ENCODE data around the gene LY6G6F.
A peak's percentile ranks its signal among the peaks of the same experiment; 100 is the strongest.
"Not testable (repeated sequence)": the region's sequence is repeated elsewhere in the genome, so short reads cannot be mapped to it uniquely, and the experiment has no call there.

The LY6G6F gene

DNA sequence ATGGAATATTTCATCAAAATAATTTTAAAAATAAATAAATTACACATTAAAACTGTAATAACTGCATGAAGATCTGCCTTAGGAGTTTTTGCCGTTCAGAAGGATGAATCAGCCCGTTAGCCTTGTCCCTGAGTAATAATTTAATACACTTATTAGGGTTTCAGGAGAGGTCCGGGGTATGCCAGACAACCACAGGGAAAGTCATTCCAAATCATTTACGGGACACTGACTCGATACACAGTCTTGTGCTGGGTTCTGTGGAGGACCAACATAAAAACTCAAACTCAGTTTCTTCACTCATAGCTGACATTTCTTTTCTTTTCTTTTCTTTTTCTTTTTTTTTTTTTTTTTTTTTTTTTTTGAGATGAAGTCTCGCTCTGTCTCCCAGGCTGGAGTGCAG is 735 bp upstream of the LY6G6F start:
- no peak overlapping the region for H3K4me3 ChIP-seq (ENCODE audit: low read length)
- DNase-seq (ENCODE audit: low read depth) = no peak
- TF ChIP-seq, protein P1, sequence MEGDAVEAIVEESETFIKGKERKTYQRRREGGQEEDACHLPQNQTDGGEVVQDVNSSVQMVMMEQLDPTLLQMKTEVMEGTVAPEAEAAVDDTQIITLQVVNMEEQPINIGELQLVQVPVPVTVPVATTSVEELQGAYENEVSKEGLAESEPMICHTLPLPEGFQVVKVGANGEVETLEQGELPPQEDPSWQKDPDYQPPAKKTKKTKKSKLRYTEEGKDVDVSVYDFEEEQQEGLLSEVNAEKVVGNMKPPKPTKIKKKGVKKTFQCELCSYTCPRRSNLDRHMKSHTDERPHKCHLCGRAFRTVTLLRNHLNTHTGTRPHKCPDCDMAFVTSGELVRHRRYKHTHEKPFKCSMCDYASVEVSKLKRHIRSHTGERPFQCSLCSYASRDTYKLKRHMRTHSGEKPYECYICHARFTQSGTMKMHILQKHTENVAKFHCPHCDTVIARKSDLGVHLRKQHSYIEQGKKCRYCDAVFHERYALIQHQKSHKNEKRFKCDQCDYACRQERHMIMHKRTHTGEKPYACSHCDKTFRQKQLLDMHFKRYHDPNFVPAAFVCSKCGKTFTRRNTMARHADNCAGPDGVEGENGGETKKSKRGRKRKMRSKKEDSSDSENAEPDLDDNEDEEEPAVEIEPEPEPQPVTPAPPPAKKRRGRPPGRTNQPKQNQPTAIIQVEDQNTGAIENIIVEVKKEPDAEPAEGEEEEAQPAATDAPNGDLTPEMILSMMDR (IDR thresholded peaks at IDR 0.05; ENCODE audit: insufficient read depth, low read depth, low read length, missing control alignments) = no peak

DNA sequence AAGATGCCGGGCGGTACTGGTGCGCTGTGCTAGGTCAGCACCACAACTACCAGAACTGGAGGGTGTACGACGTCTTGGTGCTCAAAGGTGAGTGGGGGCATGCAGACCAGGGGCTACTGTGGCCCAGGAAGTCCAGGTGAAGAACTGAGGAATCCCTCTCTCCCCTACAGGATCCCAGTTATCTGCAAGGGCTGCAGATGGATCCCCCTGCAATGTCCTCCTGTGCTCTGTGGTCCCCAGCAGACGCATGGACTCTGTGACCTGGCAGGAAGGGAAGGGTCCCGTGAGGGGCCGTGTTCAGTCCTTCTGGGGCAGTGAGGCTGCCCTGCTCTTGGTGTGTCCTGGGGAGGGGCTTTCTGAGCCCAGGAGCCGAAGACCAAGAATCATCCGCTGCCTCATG is 1.0 kb downstream of the LY6G6F start:
- no peak overlapping the region for H3K4me3 ChIP-seq (ENCODE audit: low read length)
- TF ChIP-seq, protein P1 (IDR thresholded peaks at IDR 0.05; ENCODE audit: insufficient read depth, low read depth, low read length, missing control alignments) = no peak
- no peak for DNase-seq (ENCODE audit: low read depth)

DNA sequence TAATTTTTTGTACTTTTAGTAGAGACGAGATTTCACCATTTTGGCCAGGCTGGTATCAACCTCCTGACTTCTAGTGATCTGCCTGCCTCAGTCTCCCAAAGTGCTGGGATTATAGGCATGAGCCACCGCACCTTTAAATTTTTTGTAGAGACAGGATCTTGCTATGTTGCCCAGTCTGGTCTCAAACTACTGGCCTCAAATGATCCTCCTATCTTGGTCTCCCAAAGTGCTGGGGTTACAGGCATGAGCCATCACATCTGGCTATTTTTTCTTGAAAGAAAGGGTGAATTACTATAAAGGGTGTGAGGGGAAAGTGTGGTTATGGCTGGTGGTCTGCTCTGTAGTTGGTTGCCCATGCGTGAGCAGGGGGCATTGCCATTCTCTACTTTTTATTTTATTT is 1.6 kb downstream of the LY6G6F start:
- TF ChIP-seq, protein P1 (IDR thresholded peaks at IDR 0.05; ENCODE audit: insufficient read depth, low read depth, low read length, missing control alignments) = no peak
- no peak for DNase-seq (ENCODE audit: low read depth)
- no peak overlapping the region for H3K4me3 ChIP-seq (ENCODE audit: low read length)

DNA sequence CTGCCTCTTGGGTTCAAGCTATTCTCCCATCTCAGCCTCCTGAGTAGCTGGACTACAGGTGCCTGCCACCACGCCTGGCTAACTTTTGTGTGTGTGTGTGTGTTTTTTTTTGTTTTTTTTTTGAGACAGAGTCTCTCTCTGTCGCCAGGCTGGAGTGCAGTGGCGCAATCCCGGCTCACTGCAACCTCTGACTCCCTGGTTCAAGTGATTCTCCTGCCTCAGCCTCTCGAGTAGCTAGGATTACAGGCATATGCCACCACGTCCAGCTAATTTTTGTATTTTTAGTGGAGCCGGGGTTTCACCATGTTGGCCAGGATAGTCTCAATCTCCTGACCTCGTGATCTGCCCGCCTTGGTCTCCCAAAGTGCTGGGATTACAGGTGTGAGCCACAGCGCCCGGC is 2.5 kb downstream of the LY6G6F start:
- H3K4me3 ChIP-seq (ENCODE audit: low read length); DNase-seq (ENCODE audit: low read depth): not testable (repeated sequence)

DNA sequence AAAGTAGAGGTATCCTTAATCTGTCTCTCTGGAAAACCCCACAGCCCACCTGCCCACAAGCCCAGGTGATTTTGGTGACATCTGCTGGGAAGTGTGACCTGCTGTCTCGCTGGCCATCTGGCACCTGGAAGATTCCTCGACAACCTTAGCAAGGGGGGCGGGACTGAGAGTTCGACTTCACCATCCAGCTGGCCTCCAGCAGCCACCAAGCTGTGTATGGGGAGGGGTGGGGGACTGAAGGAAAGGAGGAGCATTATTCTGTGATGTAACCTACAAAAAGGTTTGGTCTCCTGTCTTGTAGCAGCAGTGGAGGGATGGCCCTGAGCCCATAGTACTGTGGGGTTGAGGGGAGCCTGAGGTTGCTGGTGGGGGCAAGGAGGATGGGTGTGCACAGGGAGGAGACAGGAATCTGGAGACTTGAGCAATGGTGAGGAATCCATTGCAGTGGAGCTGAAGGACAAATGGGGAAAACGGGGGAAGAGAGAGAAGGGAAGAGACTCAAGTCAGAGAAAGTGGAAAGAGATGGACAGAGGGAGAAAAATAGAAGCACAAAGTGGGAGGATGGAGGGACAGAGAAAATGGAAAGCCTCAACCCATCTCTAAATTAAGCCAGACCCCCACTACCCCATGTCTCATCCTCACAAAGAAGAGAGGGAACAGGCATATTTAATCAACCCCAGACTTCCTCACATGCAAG is 4.0 kb downstream of the LY6G6F start:
- no peak overlapping the region for H3K4me3 ChIP-seq (ENCODE audit: low read length)
- DNase-seq (ENCODE audit: low read depth) = no peak
- TF ChIP-seq, protein P1 (IDR thresholded peaks at IDR 0.05; ENCODE audit: insufficient read depth, low read depth, low read length, missing control alignments) = no peak

DNA sequence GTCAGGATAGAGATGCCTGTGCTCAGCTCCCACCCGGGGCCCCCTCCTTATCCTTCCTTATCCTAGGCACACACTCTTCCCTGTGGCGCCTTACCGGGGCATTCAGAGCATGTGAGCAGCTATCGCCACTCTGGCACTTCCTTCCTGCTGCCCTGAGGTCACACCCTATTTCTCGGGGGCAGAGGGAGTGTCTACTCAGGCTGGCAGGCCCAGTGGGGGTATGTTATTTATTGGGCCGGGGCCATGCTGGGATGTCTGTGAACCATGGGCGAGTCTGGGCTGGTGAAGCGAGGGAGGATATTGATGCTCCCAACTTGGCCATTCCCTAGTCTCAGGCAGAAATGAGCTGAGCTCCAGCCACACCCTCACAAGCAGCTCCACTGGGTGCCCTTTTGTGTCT is 4.6 kb downstream of the LY6G6F start:
- TF ChIP-seq, protein P1 (IDR thresholded peaks at IDR 0.05; ENCODE audit: insufficient read depth, low read depth, low read length, missing control alignments) = no peak
- DNase-seq (ENCODE audit: low read depth) = peak; percentile 21
- H3K4me3 ChIP-seq (ENCODE audit: low read length) = no peak overlapping the region

DNA sequence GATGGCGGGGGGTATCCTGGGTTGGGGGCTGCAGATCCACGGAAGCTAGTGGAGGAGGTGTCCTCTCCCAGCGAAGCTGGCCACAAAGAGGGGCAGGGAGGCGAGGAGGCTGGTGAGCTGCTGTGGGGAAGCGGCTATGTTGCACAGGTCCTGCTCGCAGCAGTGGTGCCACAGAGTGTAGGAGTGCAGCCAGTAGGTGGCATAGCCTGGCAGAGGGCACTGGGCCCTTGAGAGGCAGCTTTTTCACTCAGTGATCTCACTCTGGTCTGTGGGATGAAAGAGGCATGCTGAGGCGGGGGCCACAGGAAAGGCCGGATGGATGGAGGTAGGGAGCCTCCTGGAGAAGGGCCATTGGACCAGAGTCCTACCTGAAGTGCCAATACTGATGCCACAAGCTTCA is 5.6 kb downstream of the LY6G6F start:
- DNase-seq (ENCODE audit: low read depth) = peak; percentile 52
- no peak overlapping the region for H3K4me3 ChIP-seq (ENCODE audit: low read length)
- TF ChIP-seq, protein P1 (IDR thresholded peaks at IDR 0.05; ENCODE audit: insufficient read depth, low read depth, low read length, missing control alignments) = peak; percentile 50
